SIG-M5 treated with dmso at 0.1 percent for 504 hours (cell line): ENCODE data around the gene MAP1S.
A peak's percentile ranks its signal among the peaks of the same experiment; 100 is the strongest.

Source experiments
- DNase-seq: peaks from one replicate; lab custom pipeline; 2025; ENCODE audit not compliant: unreplicated experiment; lab: John Stamatoyannopoulos, UW

Gene MAP1S

DNA sequence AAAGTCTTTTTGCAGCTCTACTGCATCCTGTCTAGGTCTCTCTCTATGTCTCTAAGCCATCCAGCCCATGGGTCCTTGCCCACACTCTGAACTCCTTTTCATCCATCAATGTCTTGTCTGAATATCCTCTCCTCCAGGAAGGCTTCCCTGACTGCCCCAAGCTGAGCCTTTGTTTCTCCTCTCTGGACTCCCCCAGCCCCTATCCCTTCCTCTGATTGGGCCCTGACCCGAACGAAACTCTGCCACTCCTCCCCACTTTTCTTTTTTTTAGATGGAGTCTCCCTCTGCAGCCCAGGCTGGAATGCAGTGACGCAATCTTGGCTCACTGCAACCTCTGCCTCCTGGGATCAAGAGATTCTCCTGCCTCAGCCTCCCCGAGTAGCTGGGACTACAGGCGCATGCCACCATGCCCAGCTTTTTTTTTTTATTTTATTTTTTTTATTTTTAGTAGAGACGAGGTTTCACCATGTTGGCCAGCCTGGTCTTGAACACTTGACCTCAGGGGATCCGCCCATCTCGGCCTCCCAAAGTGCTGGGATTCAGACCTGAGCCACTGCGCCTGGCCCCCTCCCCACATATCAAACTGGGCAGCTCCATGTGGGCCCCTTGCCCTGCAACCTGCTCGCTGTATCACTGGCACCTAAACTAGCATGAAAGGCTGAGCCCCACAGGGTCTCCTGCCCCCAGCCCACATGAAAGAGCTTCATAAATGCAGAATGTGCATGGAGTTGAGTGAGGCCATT is 30.3 kb upstream of the MAP1S start:
- DNase-seq: no peak

DNA sequence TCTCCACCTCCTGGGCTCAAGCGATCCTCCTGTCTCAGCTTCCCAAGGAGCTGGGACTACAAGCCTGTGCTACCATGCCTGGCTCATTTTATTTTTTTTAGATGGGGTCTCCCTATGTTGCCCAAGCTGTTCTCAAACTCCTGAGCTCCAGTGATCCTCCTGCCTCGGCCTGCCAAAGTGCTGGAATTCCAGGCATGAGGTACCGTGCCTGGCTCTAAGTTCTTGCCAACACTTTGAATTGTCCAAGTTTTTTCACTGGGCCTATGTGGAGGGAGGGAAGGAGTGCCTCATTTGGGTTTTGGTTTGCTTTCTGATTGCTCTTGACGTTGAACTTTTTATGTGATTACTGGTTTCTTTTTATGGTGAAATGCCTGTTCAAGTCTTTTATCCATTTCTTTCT is 26.7 kb upstream of the MAP1S start:
- DNase-seq: no peak

DNA sequence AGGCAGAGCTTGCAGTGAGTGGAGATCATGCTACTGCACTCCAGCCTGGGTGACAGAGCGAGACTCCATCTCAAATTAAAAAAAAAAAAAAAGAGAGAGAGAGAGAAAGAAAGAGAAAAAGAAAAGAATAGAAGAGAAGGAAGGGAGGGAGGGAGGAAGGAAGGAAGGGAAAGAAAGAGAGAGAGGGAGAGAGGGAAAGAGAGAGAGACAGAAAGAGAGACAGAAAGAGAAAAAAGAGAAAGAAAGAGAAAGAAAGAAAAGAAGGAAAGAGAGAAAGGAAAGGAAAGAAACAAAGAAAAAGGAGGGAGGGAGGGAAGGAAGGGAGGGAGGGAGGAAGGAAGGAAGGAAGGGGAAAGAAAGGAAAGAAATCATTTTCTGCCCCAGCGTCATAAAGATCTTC is 24.1 kb upstream of the MAP1S start:
- DNase-seq: no peak

- no peak for DNase-seq
Observed at GRCh38 chr19:17703824-17704463, 15.3 kb upstream of the MAP1S start.

GRCh38 chr19:17706750-17707181 is 12.5 kb upstream of the MAP1S start:
- no peak for DNase-seq

GRCh38 chr19:17711851-17712250 is 7.4 kb upstream of the MAP1S start:
- no peak for DNase-seq

GRCh38 chr19:17716309-17716929 is 2.9 kb upstream of the MAP1S start:
- DNase-seq: no peak

GRCh38 chr19:17718550-17718946 is 732 bp upstream of the MAP1S start:
- no peak for DNase-seq

DNA sequence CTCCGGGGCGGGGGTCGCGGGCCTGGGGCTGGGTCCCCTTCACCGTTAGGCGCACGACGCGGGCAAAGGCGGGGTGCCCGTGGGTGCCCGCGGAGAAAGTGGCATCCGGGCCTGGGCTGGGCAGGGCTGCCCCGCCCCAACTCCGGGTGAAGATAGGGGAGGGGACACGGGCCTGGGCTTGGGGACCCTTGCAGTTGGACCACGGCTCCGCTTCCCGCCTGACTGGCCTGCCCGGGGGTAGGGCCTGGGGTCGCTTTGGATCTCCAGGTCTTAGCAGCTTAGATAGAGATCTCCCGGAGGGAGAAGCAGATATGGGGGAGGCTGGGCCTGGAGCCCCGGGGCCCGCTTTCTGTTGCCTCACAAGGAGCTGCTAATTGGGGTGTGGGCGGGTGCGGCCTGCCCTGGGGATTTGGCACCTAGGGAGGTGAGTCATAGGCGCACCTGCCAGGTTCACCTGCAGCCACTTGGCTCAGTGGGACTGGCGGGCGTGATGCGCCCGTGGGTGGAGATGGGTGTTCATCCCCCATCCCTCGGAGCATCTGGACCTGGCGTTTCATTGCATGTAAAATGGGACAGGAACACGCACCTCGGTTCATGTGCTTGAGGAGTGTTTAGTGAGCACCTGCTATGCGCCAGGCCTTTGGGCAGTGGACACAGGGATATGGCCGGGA is 585 bp downstream of the MAP1S start:
- no peak for DNase-seq

DNA sequence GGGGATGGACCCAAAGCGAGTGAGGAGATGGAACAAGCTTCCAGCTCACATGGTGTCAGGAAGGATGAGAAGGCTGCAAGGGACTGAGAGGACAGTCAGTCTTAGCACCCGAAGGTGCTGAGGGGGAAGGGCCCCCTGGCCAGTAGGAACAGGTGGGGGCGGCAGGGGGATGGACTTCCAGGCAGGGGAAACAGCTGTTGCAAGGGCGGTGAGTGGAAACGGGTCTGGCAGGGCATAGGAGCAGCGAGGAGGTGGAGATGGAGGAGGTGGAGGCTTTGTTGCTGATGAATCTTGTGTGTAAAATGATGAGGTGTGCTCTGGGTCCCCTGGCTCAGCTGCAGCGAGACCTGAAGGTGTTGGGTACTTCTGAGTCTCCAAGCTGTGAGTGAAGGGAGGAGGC is 1.2 kb downstream of the MAP1S start:
- DNase-seq: no peak

DNA sequence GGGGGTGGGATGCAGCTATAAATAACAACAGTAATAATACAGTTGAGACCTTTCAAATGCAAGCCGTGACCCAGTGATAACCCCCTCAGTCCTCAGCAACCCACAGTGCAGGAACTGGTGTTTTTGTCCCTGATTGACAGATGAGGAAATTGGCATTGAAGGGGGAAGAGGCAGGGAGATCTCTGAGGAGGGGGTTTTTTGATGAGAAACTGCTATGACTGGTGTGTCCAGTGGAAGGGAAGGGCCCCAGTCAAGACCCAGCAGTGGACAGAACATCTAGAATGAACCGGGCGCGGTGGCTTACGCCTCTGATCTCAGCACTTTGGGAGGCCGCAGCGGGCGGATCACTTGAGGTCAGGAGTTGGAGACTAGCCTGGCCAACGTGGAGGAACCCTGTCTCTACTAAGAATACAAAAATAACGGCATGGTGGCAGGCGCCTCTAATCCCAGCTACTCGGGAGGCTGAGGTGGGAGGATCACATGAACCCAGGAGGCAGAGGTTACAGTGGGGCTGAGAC is 1.9 kb downstream of the MAP1S start:
- DNase-seq: no peak

DNA sequence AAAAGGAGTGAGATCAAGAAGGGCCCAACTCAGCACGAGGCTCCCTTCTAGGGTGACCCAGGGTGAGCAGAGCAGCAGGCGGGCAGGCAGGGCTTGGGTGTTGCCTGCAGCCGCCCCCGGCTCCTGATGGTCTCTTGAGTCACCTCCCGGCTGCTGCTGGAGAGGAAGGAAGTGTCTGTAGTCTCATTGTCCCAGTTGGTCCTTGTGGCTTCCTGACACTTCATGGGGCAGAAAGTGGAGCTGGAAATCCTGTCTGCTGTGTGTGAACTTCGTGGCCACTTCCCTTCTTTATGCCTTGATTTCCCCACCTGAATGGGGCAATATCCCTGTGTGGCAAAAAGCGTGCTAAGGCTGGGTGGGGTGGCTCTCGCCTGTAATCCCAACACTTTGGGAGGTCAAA is 2.5 kb downstream of the MAP1S start:
- peak; percentile 72 for DNase-seq

- no peak for DNase-seq
Observed at GRCh38 chr19:17722655-17723240, 3.5 kb downstream of the MAP1S start.

GRCh38 chr19:17724655-17725054 is 5.4 kb downstream of the MAP1S start:
- no peak for DNase-seq

- DNase-seq: no peak
Observed at GRCh38 chr19:17725422-17726078, 6.3 kb downstream of the MAP1S start.

DNA sequence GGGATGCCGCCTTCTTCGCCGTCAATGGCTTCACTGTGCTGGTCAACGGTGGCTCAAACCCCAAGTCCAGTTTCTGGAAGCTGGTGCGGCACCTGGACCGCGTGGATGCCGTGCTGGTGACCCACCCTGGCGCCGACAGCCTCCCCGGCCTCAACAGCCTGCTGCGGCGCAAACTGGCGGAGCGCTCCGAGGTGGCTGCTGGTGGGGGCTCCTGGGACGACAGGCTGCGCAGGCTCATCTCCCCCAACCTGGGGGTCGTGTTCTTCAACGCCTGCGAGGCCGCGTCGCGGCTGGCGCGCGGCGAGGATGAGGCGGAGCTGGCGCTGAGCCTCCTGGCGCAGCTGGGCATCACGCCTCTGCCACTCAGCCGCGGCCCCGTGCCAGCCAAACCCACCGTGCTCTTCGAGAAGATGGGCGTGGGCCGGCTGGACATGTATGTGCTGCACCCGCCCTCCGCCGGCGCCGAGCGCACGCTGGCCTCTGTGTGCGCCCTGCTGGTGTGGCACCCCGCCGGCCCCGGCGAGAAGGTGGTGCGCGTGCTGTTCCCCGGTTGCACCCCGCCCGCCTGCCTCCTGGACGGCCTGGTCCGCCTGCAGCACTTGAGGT is 7.0 kb downstream of the MAP1S start:
- no peak for DNase-seq

- DNase-seq: no peak
Observed at GRCh38 chr19:17726964-17727773, 7.9 kb downstream of the MAP1S start.

- DNase-seq: no peak
Observed at GRCh38 chr19:17727843-17728242, 8.6 kb downstream of the MAP1S start.

DNA sequence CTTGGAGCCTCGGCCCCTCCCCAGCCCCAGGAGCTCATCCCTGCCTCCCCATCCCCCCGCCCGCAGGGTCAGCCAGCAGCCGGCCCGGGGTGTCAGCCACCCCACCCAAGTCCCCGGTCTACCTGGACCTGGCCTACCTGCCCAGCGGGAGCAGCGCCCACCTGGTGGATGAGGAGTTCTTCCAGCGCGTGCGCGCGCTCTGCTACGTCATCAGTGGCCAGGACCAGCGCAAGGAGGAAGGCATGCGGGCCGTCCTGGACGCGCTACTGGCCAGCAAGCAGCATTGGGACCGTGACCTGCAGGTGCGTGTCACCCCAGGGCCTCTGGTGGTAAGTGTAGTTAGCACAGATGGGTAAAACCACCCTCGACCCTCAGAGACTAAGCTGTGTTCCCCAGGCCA is 13.8 kb downstream of the MAP1S start:
- no peak for DNase-seq
